K562 (cell line): ENCODE data around the gene CPNE1. TPM values are rescaled to one million over a fixed set of nuclear protein-coding genes. Genes with fewer than 3 reads are reported as not detected.

Source experiments
- ETS1 ChIP-seq: conservative IDR thresholded peaks from 2 replicates; pipeline ENCODE4 v1.6.1; 2011; ENCODE audit warnings: low read depth, mild to moderate bottlenecking, low read length; ENCODE audit not compliant: control insufficient read depth
- SAFB2 ChIP-seq: fragments of 200-400 bp; formaldehyde crosslinking; IDR thresholded peaks from 2 replicates; pipeline ENCODE4 v1.6.1; 2018; ENCODE audit warnings: borderline replicate concordance, low read length, low read depth, moderate library complexity; ENCODE audit not compliant: severe bottlenecking
- SIRT6 ChIP-seq: IDR thresholded peaks from one replicate; pipeline ENCODE4 v1.6.1; 2012; ENCODE audit warnings: low read depth, mild to moderate bottlenecking, control low read depth, inconsistent platforms, low read length, moderate library complexity
- TAF15 ChIP-seq: fragments of 200-400 bp; formaldehyde crosslinking; IDR thresholded peaks from 2 replicates; pipeline ENCODE4 v1.6.1; 2017; ENCODE audit warnings: mild to moderate bottlenecking, low read depth, low read length, moderate library complexity
- TCF3 ChIP-seq: sonication (generic); formaldehyde crosslinking; IDR thresholded peaks from 2 replicates; pipeline ENCODE4 v1.4.0; 2020; ENCODE audit warnings: mild to moderate bottlenecking, missing genetic modification reagents
- ZNF274 ChIP-seq: IDR thresholded peaks from 2 replicates; pipeline ENCODE4 v1.6.1; 2011; ENCODE audit warnings: low read depth, mild to moderate bottlenecking, low read length, moderate library complexity, borderline replicate concordance
- ZNF3 ChIP-seq: fragments of 250-450 bp; sonication (Bioruptor Pico); IDR thresholded peaks from 2 replicates; pipeline ENCODE4 v1.5.0; 2021; ENCODE audit warnings: mild to moderate bottlenecking, moderate library complexity
- ZNF449 ChIP-seq: fragments of 250-450 bp; sonication (Bioruptor Pico); IDR thresholded peaks from 2 replicates; pipeline ENCODE4 v1.8.0; 2022; ENCODE audit warnings: moderate library complexity, mild to moderate bottlenecking, inconsistent platforms
- ZNF609 ChIP-seq: sonication (generic); formaldehyde crosslinking; IDR thresholded peaks from 2 replicates; pipeline ENCODE4 v1.8.1; 2023; ENCODE audit warnings: missing genetic modification reagents, mild to moderate bottlenecking, borderline replicate concordance
- polyA plus RNA-seq, 8 experiments: library from polyadenylated mRNA; depleted of rRNA in 4 of 8; stranded (reverse) in 5 of 8; unstranded in 3 of 8; fragments of >200 nt; fragmentation: Nextera tagmentation in 2 of 8; fragmentation: Illumina TruSeq in 1 of 8; extraction: Ambion mirVana in 2 of 8; extraction: Trizol in 1 of 8; gene quantifications; 2 replicates each; pipeline versions ENCODE4 v1.2.1 to v1.2.3, GENCODE V29; 2011 to 2014; ENCODE audit warnings: inconsistent platforms in 1 of 8, missing spikeins in 1 of 8
- total RNA-seq, 7 experiments: library from RNA; depleted of rRNA in 6 of 7; stranded (reverse); fragments of >200 nt in 6 of 7; fragmentation: Illumina TruSeq in 2 of 7; extraction: Trizol in 2 of 7; gene quantifications; 2 replicates each; pipeline versions ENCODE4 v1.2.1 to v1.2.3, GENCODE V29; 2011 to 2021; ENCODE audit warnings: low replicate concordance in 1 of 7
- TF ChIP-seq, protein P1 (sequence below), 2 experiments: fragments of 450-650 bp in 1 of 2; sonication (generic) in 1 of 2; formaldehyde crosslinking in 1 of 2; IDR thresholded peaks; 2 replicates each; pipeline versions ENCODE4 v1.7.1 to v1.9.0; 2016 to 2022; ENCODE audit warnings: inconsistent platforms in 1 of 2, mild to moderate bottlenecking in 1 of 2, missing genetic modification reagents in 1 of 2

CPNE1 gene
- total and polyA plus RNA-seq, 9 of the 15 experiments (the other 6 are each of a cell fraction or from before 2014, with no cell fraction given): 42.1 to 102 (median 56.0) TPM

GRCh38 chr20:35598476-35598875 is 66.2 kb downstream of the CPNE1 start (continued):
- TF ChIP-seq, protein P1, sequence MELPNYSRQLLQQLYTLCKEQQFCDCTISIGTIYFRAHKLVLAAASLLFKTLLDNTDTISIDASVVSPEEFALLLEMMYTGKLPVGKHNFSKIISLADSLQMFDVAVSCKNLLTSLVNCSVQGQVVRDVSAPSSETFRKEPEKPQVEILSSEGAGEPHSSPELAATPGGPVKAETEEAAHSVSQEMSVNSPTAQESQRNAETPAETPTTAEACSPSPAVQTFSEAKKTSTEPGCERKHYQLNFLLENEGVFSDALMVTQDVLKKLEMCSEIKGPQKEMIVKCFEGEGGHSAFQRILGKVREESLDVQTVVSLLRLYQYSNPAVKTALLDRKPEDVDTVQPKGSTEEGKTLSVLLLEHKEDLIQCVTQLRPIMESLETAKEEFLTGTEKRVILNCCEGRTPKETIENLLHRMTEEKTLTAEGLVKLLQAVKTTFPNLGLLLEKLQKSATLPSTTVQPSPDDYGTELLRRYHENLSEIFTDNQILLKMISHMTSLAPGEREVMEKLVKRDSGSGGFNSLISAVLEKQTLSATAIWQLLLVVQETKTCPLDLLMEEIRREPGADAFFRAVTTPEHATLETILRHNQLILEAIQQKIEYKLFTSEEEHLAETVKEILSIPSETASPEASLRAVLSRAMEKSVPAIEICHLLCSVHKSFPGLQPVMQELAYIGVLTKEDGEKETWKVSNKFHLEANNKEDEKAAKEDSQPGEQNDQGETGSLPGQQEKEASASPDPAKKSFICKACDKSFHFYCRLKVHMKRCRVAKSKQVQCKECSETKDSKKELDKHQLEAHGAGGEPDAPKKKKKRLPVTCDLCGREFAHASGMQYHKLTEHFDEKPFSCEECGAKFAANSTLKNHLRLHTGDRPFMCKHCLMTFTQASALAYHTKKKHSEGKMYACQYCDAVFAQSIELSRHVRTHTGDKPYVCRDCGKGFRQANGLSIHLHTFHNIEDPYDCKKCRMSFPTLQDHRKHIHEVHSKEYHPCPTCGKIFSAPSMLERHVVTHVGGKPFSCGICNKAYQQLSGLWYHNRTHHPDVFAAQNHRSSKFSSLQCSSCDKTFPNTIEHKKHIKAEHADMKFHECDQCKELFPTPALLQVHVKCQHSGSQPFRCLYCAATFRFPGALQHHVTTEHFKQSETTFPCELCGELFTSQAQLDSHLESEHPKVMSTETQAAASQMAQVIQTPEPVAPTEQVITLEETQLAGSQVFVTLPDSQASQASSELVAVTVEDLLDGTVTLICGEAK (IDR thresholded peaks at IDR 0.05): no peak
- TF ChIP-seq, protein P1 (CRISPR knock-in tag; IDR thresholded peaks at IDR 0.05): no peak
- TF ChIP-seq ZNF449 (CRISPR knock-in tag) (no peak), TAF15 (no peak), ZNF609 (no peak), ETS1 (no peak), TCF3 (CRISPR knock-in tag) (no peak), SIRT6 (no peak), ZNF274 (no peak), SAFB2 (no peak), ZNF3 (CRISPR knock-in tag) (no peak)
